ENCODE results near the gene CEP83.

Gene CEP83

GRCh38 chr12:94329366-94329765 lies 130.3 kb downstream of the CEP83 start:
- Histone ChIP-seq H3K27ac (no peak overlapping the region), H3K4me3 (ENCODE audit: low read depth, low read length) (no peak overlapping the region), H3K36me3 (replicated peaks) (no peaks in the 10 kb centered on the region), H3K27me3 (replicated peaks) (no peaks in the 10 kb centered on the region)
- no peak for DNase-seq
- TF ChIP-seq CTCF (IDR thresholded peaks at IDR 0.05; ENCODE audit: low read depth, low read length, missing control alignments): no peak
- in situ Hi-C loops (cut with HindIII; ENCODE audit: low pct_ligation_motif_present, low sequenced_read_pairs): no loop called here

- Histone ChIP-seq H3K27me3 (replicated peaks) (no peaks in the 10 kb centered on the region), H3K36me3 (replicated peaks) (no peaks in the 10 kb centered on the region), H3K27ac (no peak overlapping the region), H3K4me3 (ENCODE audit: low read depth, low read length) (no peak overlapping the region)
- DNase-seq: no peak
- in situ Hi-C loops (cut with HindIII; ENCODE audit: low pct_ligation_motif_present, low sequenced_read_pairs): no loop called here
- TF ChIP-seq CTCF (IDR thresholded peaks at IDR 0.05; ENCODE audit: low read depth, low read length, missing control alignments): no peak
Observed at GRCh38 chr12:94327809-94328208, 131.9 kb downstream of the CEP83 start.

GRCh38 chr12:94326727-94327126 lies 132.9 kb downstream of the CEP83 start:
- no peak for TF ChIP-seq CTCF (IDR thresholded peaks at IDR 0.05; ENCODE audit: low read depth, low read length, missing control alignments)
- Histone ChIP-seq H3K4me3 (ENCODE audit: low read depth, low read length) (no peak overlapping the region), H3K27me3 (replicated peaks) (no peaks in the 10 kb centered on the region), H3K27ac (peak overlapping the region; percentile 32), H3K36me3 (replicated peaks) (no peaks in the 10 kb centered on the region)
- in situ Hi-C loops (cut with HindIII; ENCODE audit: low pct_ligation_motif_present, low sequenced_read_pairs): no loop called here
- DNase-seq: peak; percentile 77

GRCh38 chr12:94326234-94326633 lies 133.4 kb downstream of the CEP83 start:
- no peak for DNase-seq
- Histone ChIP-seq H3K36me3 (replicated peaks) (no peaks in the 10 kb centered on the region), H3K27me3 (replicated peaks) (no peaks in the 10 kb centered on the region), H3K4me3 (ENCODE audit: low read depth, low read length) (no peak overlapping the region), H3K27ac (peak overlapping the region; percentile 32)
- in situ Hi-C loops (cut with HindIII; ENCODE audit: low pct_ligation_motif_present, low sequenced_read_pairs): no loop called here
- no peak for TF ChIP-seq CTCF (IDR thresholded peaks at IDR 0.05; ENCODE audit: low read depth, low read length, missing control alignments)

- in situ Hi-C loops (cut with HindIII; ENCODE audit: low pct_ligation_motif_present, low sequenced_read_pairs): no loop called here
- no peak for TF ChIP-seq CTCF (IDR thresholded peaks at IDR 0.05; ENCODE audit: low read depth, low read length, missing control alignments)
- no peak overlapping the region for H3K27ac ChIP-seq
- no peaks in the 10 kb centered on the region for H3K27me3 ChIP-seq (replicated peaks)
- DNase-seq: no peak
- H3K36me3 ChIP-seq (replicated peaks): no peaks in the 10 kb centered on the region
- H3K4me3 ChIP-seq (ENCODE audit: low read depth, low read length): no peak overlapping the region
Observed at GRCh38 chr12:94322346-94322745, 137.3 kb downstream of the CEP83 start.

GRCh38 chr12:94320109-94320508 lies 139.6 kb downstream of the CEP83 start:
- no peaks in the 10 kb centered on the region for H3K36me3 ChIP-seq (replicated peaks)
- no peak overlapping the region for H3K27ac ChIP-seq

More at GRCh38 chr12:94320109-94320508, 139.6 kb downstream of the CEP83 start:
- no peak for DNase-seq
- Histone ChIP-seq H3K27me3 (replicated peaks) (no peaks in the 10 kb centered on the region), H3K4me3 (ENCODE audit: low read depth, low read length) (no peak overlapping the region)
- in situ Hi-C loops (cut with HindIII; ENCODE audit: low pct_ligation_motif_present, low sequenced_read_pairs): no loop called here
- no peak for TF ChIP-seq CTCF (IDR thresholded peaks at IDR 0.05; ENCODE audit: low read depth, low read length, missing control alignments)

Measured in brain microvascular endothelial cell (primary cell).